WTC11 (cell line): Measurements from ENCODE around the gene AFF2. TPM values are rescaled to one million over a fixed set of nuclear protein-coding genes. Genes with fewer than 3 reads are reported as not detected.

Experiments
- ATAC-seq: fragments of 200-7000 bp; cut with Tn5 transposase; 2 replicates; pipeline ENCODE4 v1.10.0; 2021; ENCODE audit warnings: mild to moderate bottlenecking, moderate library complexity
- CTCF ChIA-PET: fragments of 300-600 bp; sonication (Branson Sonifier 250); formaldehyde crosslinking; loops from one replicate; lab custom pipeline; 2021; ENCODE audit warnings: antibody characterized with exemption; lab: Charles Lee
- POLR2A ChIA-PET: fragments of 350-600 bp; sonication (Branson Sonifier 250); formaldehyde crosslinking; loops from one replicate; lab custom pipeline; 2021; ENCODE audit warnings: antibody characterized with exemption; lab: Charles Lee
- DNase-seq: peaks from one replicate; pipeline ENCODE4 v3.0.0; 2021; ENCODE audit warnings: low spot score
- H3K27ac Mint-ChIP-seq: 2 replicates; pipeline ENCODE4 v1.8.0; 2021; ENCODE audit warnings: mixed read lengths
- H3K27me3 Mint-ChIP-seq: 2 replicates; pipeline ENCODE4 v1.8.0; 2021; ENCODE audit warnings: low read depth, mild to moderate bottlenecking, moderate library complexity, mixed read lengths
- H3K36me3 Mint-ChIP-seq: 2 replicates; pipeline ENCODE4 v1.8.0; 2021; ENCODE audit warnings: mixed read lengths
- H3K4me1 Mint-ChIP-seq: 2 replicates; pipeline ENCODE4 v1.8.0; 2022; ENCODE audit warnings: mixed read lengths
- H3K4me3 Mint-ChIP-seq: 2 replicates; pipeline ENCODE4 v1.8.0; 2021; ENCODE audit warnings: mild to moderate bottlenecking, moderate library complexity, mixed read lengths
- H3K9me3 Mint-ChIP-seq: 2 replicates; pipeline ENCODE4 v1.8.0; 2021; ENCODE audit warnings: mixed read lengths
- ATF6 ChIP-seq: sonication (generic); formaldehyde crosslinking; IDR thresholded peaks from 2 replicates; pipeline ENCODE4 v1.8.1; 2023; ENCODE audit warnings: mild to moderate bottlenecking, missing genetic modification reagents
- EMX1 ChIP-seq: fragments of 250-450 bp; sonication (Bioruptor Pico); IDR thresholded peaks from 2 replicates; pipeline ENCODE4 v1.8.0; 2021; ENCODE audit warnings: mild to moderate bottlenecking
- FOXJ3 ChIP-seq: sonication (generic); formaldehyde crosslinking; IDR thresholded peaks from 2 replicates; pipeline ENCODE4 v1.9.0; 2021; ENCODE audit warnings: missing genetic modification reagents, mild to moderate bottlenecking, borderline replicate concordance
- IRF2 ChIP-seq: sonication (generic); formaldehyde crosslinking; IDR thresholded peaks from 2 replicates; pipeline ENCODE4 v1.8.0; 2022; ENCODE audit warnings: low read depth, missing genetic modification reagents, borderline replicate concordance
- MYBL2 ChIP-seq: sonication (generic); formaldehyde crosslinking; IDR thresholded peaks from 2 replicates; pipeline ENCODE4 v1.8.1; 2023; ENCODE audit warnings: mild to moderate bottlenecking, moderate library complexity, missing genetic modification reagents
- NR3C1 ChIP-seq: sonication (generic); formaldehyde crosslinking; conservative IDR thresholded peaks from 2 replicates; pipeline ENCODE4 v1.8.1; 2023; ENCODE audit warnings: low read depth, mild to moderate bottlenecking, missing genetic modification reagents
- TP53 ChIP-seq: sonication (generic); formaldehyde crosslinking; IDR thresholded peaks from 2 replicates; pipeline ENCODE4 v1.8.1; 2023; ENCODE audit warnings: mild to moderate bottlenecking, missing genetic modification reagents
- USF1 ChIP-seq: sonication (generic); formaldehyde crosslinking; IDR thresholded peaks from 2 replicates; pipeline ENCODE4 v1.8.0; 2022; ENCODE audit warnings: mild to moderate bottlenecking, missing genetic modification reagents
- ZMAT4 ChIP-seq: fragments of 250-450 bp; sonication (Bioruptor Pico); IDR thresholded peaks from 2 replicates; pipeline ENCODE4 v1.9.0; 2021; ENCODE audit warnings: mild to moderate bottlenecking
- ZNF219 ChIP-seq: sonication (generic); formaldehyde crosslinking; IDR thresholded peaks from 2 replicates; pipeline ENCODE4 v1.8.0; 2023; ENCODE audit warnings: missing genetic modification reagents, mild to moderate bottlenecking, borderline replicate concordance
- ZNF263 ChIP-seq: sonication (generic); formaldehyde crosslinking; IDR thresholded peaks from 2 replicates; pipeline ENCODE4 v1.8.1; 2022; ENCODE audit warnings: low read depth, mild to moderate bottlenecking, moderate library complexity, missing genetic modification reagents
- total RNA-seq: library from RNA; stranded (reverse); gene quantifications from 3 replicates; pipeline ENCODE4 v1.2.3, GENCODE V29; 2021
- TF ChIP-seq, protein P1 (sequence below): sonication (generic); formaldehyde crosslinking; IDR thresholded peaks from 2 replicates; pipeline ENCODE4 v1.8.0; 2022; ENCODE audit warnings: mild to moderate bottlenecking, missing genetic modification reagents
- TF ChIP-seq, protein P2 (sequence below): sonication (generic); formaldehyde crosslinking; IDR thresholded peaks from 2 replicates; pipeline ENCODE4 v1.8.1; 2022; ENCODE audit warnings: mild to moderate bottlenecking, moderate library complexity, missing genetic modification reagents
- TF ChIP-seq, protein P3 (sequence below): fragments of 250-450 bp; sonication (Bioruptor Pico); IDR thresholded peaks from 2 replicates; pipeline ENCODE4 v1.9.0; 2021; ENCODE audit warnings: mild to moderate bottlenecking, borderline replicate concordance
- TF ChIP-seq, protein P4 (sequence below): sonication (generic); formaldehyde crosslinking; IDR thresholded peaks from 2 replicates; pipeline ENCODE4 v1.8.1; 2022; ENCODE audit warnings: mild to moderate bottlenecking, missing genetic modification reagents, moderate library complexity, borderline replicate concordance
- TF ChIP-seq, protein P5 (sequence below): sonication (generic); formaldehyde crosslinking; IDR thresholded peaks from 2 replicates; pipeline ENCODE4 v1.8.1; 2023; ENCODE audit warnings: mild to moderate bottlenecking, missing genetic modification reagents, moderate library complexity

AFF2 gene
- total RNA-seq, 1 experiment from 2014 or later, result 7.6 TPM

GRCh38 chrX:148691456-148691855 is 191.0 kb downstream of the AFF2 start:
- H3K27me3 Mint-ChIP-seq, result no peaks in the 10 kb centered on the region
- no peak overlapping the region for H3K27ac Mint-ChIP-seq

More at GRCh38 chrX:148691456-148691855, 191.0 kb downstream of the AFF2 start:
- TF ChIP-seq, protein P1, sequence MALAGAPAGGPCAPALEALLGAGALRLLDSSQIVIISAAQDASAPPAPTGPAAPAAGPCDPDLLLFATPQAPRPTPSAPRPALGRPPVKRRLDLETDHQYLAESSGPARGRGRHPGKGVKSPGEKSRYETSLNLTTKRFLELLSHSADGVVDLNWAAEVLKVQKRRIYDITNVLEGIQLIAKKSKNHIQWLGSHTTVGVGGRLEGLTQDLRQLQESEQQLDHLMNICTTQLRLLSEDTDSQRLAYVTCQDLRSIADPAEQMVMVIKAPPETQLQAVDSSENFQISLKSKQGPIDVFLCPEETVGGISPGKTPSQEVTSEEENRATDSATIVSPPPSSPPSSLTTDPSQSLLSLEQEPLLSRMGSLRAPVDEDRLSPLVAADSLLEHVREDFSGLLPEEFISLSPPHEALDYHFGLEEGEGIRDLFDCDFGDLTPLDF (CRISPR knock-in tag), result no peak
- TF ChIP-seq NR3C1 (CRISPR knock-in tag), result no peak
- TF ChIP-seq USF1 (CRISPR knock-in tag), result no peak
- no peak for TF ChIP-seq ZNF219 (CRISPR knock-in tag)
- no peak for TF ChIP-seq ZNF263 (CRISPR knock-in tag)
- no peak for TF ChIP-seq TP53 (CRISPR knock-in tag)
- no peak for TF ChIP-seq FOXJ3 (CRISPR knock-in tag)
- no peak for TF ChIP-seq IRF2 (CRISPR knock-in tag)
- TF ChIP-seq, protein P2, sequence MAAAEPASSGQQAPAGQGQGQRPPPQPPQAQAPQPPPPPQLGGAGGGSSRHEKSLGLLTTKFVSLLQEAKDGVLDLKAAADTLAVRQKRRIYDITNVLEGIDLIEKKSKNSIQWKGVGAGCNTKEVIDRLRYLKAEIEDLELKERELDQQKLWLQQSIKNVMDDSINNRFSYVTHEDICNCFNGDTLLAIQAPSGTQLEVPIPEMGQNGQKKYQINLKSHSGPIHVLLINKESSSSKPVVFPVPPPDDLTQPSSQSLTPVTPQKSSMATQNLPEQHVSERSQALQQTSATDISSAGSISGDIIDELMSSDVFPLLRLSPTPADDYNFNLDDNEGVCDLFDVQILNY, result no peak
- TF ChIP-seq, protein P3, sequence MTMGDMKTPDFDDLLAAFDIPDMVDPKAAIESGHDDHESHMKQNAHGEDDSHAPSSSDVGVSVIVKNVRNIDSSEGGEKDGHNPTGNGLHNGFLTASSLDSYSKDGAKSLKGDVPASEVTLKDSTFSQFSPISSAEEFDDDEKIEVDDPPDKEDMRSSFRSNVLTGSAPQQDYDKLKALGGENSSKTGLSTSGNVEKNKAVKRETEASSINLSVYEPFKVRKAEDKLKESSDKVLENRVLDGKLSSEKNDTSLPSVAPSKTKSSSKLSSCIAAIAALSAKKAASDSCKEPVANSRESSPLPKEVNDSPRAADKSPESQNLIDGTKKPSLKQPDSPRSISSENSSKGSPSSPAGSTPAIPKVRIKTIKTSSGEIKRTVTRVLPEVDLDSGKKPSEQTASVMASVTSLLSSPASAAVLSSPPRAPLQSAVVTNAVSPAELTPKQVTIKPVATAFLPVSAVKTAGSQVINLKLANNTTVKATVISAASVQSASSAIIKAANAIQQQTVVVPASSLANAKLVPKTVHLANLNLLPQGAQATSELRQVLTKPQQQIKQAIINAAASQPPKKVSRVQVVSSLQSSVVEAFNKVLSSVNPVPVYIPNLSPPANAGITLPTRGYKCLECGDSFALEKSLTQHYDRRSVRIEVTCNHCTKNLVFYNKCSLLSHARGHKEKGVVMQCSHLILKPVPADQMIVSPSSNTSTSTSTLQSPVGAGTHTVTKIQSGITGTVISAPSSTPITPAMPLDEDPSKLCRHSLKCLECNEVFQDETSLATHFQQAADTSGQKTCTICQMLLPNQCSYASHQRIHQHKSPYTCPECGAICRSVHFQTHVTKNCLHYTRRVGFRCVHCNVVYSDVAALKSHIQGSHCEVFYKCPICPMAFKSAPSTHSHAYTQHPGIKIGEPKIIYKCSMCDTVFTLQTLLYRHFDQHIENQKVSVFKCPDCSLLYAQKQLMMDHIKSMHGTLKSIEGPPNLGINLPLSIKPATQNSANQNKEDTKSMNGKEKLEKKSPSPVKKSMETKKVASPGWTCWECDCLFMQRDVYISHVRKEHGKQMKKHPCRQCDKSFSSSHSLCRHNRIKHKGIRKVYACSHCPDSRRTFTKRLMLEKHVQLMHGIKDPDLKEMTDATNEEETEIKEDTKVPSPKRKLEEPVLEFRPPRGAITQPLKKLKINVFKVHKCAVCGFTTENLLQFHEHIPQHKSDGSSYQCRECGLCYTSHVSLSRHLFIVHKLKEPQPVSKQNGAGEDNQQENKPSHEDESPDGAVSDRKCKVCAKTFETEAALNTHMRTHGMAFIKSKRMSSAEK, result no peak
- TF ChIP-seq ZMAT4, result no peak
- TF ChIP-seq EMX1, result no peak
- TF ChIP-seq, protein P4, sequence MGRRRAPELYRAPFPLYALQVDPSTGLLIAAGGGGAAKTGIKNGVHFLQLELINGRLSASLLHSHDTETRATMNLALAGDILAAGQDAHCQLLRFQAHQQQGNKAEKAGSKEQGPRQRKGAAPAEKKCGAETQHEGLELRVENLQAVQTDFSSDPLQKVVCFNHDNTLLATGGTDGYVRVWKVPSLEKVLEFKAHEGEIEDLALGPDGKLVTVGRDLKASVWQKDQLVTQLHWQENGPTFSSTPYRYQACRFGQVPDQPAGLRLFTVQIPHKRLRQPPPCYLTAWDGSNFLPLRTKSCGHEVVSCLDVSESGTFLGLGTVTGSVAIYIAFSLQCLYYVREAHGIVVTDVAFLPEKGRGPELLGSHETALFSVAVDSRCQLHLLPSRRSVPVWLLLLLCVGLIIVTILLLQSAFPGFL, result no peak
- TF ChIP-seq MYBL2 (CRISPR knock-in tag), result no peak
- TF ChIP-seq, protein P5, sequence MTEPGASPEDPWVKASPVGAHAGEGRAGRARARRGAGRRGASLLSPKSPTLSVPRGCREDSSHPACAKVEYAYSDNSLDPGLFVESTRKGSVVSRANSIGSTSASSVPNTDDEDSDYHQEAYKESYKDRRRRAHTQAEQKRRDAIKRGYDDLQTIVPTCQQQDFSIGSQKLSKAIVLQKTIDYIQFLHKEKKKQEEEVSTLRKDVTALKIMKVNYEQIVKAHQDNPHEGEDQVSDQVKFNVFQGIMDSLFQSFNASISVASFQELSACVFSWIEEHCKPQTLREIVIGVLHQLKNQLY (CRISPR knock-in tag), result no peak
- no peak for TF ChIP-seq ATF6 (CRISPR knock-in tag)
- ATAC-seq (no peak), DNase-seq (no peak)
- Mint-ChIP-seq H3K9me3 (peaks cover 5% of the 10 kb centered on the region), H3K36me3 (no peaks in the 10 kb centered on the region), H3K4me1 (peaks cover 12% of the 10 kb centered on the region), H3K4me3 (no peak overlapping the region)
- ChIA-PET POLR2A (no interaction called here), CTCF (no interaction called here)
